VCaP (cell line): ENCODE measurements around the gene OR4D11.

ENCODE experiments used
- H3K27ac ChIP-seq: fragments of 450-650 bp; 2 replicates; pipeline ENCODE4 v1.5.1; 2017
- CTCF ChIP-seq: fragments of 450-650 bp; conservative IDR thresholded peaks from 2 replicates; pipeline ENCODE4 v1.5.1; 2017; ENCODE audit warnings: mild to moderate bottlenecking, moderate library complexity

OR4D11 gene

GRCh38 chr11:59503276-59503675, at the start of gene OR4D11:
TSS of gene OR4D11 (plus strand) at chr11:59503576. CDS start at chr11:59503576, 0 bp downstream.
- H3K27ac ChIP-seq: no peak within 1 kb of the TSS
- TF ChIP-seq CTCF: no peak

- TF ChIP-seq CTCF: no peak
- H3K27ac ChIP-seq: no peak within 1 kb of the TSS
Observed at GRCh38 chr11:59456661-59457060, 46.7 kb upstream of the OR4D11 start, which contains the start of gene OR4D6. TSS of gene OR4D6 (plus strand) at chr11:59456961. CDS start at chr11:59456961, 0 bp downstream.

- H3K27ac ChIP-seq: no peak overlapping the region
- no peak for TF ChIP-seq CTCF
Observed at GRCh38 chr11:59459916-59460315, 43.5 kb upstream of the OR4D11 start.

- H3K27ac ChIP-seq: no peak overlapping the region
- no peak for TF ChIP-seq CTCF
Observed at GRCh38 chr11:59463190-59463641, 40.2 kb upstream of the OR4D11 start.

GRCh38 chr11:59473015-59473414, 30.4 kb upstream of the OR4D11 start, which contains the start of gene OR4D10:
TSS of gene OR4D10 (plus strand) at chr11:59473315. CDS start at chr11:59477430, 4,115 bp downstream.
- no peak within 1 kb of the TSS for H3K27ac ChIP-seq
- TF ChIP-seq CTCF: no peak

GRCh38 chr11:59475176-59475575, 28.2 kb upstream of the OR4D11 start:
- TF ChIP-seq CTCF: no peak
- H3K27ac ChIP-seq: no peak overlapping the region

GRCh38 chr11:59479906-59480305, 23.5 kb upstream of the OR4D11 start:
- TF ChIP-seq CTCF: no peak
- no peak overlapping the region for H3K27ac ChIP-seq
